Measurements from ENCODE around the gene ARHGAP32.

Gene ARHGAP32

DNA sequence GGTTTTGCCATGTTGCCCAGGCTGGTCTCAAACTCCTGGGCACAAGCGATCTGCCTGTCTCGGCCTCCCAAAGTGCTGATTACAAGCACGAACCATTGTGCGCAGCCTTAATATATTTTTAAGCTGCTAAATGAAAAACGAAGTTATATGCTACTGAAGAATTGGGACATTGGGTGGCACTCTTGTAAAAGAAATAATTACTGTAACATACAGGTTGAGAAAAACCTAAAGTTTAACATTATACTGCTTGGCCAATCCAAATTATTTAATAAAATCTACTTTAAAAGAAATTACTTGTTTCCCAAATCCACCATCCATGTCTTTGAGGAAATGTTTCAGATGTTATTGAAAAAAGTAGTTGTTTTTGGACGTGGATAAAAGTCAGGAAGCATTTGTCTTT lies 37.9 kb upstream of the ARHGAP32 start:
- Histone ChIP-seq H3K4me3 (ENCODE audit: low read depth, low read length) (no peak overlapping the region), H3K9me3 (no peaks in the 10 kb centered on the region), H3K27me3 (no peaks in the 10 kb centered on the region), H3K4me1 (no peaks in the 10 kb centered on the region), H3K36me3 (no peaks in the 10 kb centered on the region)
- DNase-seq = no peak
- TF ChIP-seq, protein P1, sequence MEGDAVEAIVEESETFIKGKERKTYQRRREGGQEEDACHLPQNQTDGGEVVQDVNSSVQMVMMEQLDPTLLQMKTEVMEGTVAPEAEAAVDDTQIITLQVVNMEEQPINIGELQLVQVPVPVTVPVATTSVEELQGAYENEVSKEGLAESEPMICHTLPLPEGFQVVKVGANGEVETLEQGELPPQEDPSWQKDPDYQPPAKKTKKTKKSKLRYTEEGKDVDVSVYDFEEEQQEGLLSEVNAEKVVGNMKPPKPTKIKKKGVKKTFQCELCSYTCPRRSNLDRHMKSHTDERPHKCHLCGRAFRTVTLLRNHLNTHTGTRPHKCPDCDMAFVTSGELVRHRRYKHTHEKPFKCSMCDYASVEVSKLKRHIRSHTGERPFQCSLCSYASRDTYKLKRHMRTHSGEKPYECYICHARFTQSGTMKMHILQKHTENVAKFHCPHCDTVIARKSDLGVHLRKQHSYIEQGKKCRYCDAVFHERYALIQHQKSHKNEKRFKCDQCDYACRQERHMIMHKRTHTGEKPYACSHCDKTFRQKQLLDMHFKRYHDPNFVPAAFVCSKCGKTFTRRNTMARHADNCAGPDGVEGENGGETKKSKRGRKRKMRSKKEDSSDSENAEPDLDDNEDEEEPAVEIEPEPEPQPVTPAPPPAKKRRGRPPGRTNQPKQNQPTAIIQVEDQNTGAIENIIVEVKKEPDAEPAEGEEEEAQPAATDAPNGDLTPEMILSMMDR (IDR thresholded peaks at IDR 0.05; ENCODE audit: low read depth, low read length) = no peak

DNA sequence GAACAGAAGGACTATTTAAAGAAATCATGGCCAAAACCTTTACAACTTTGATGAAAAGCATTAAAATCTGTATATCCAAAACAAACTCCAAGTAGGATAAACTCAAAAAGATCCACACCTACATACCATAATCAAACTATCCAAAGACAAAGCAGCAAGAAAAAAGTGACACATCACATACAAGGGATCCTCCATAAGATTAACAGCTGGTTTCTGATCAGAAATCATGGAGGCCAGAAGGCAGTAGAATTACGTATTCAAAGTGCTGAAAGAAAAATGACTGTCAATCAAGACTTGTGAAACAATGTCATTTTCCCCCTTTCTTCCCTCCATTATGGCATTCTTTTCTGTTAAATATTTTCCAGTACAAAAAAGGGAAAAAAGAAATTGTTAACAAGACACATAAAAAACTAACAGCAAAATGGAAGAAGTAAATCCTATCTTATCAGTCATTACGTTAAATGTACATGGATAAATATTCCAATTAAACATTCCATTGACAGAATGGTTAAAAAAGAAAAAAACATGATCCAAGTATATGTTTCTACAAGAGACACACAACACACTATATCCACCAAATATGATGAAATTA lies 34.2 kb upstream of the ARHGAP32 start:
- DNase-seq = no peak
- TF ChIP-seq, protein P1 (IDR thresholded peaks at IDR 0.05; ENCODE audit: low read depth, low read length) = no peak
- Histone ChIP-seq H3K4me1 (no peaks in the 10 kb centered on the region), H3K9me3 (no peaks in the 10 kb centered on the region; the same call in 1 of the 2 replicates), H3K36me3 (no peaks in the 10 kb centered on the region), H3K4me3 (ENCODE audit: low read depth, low read length) (no peak overlapping the region), H3K27me3 (no peaks in the 10 kb centered on the region)

DNA sequence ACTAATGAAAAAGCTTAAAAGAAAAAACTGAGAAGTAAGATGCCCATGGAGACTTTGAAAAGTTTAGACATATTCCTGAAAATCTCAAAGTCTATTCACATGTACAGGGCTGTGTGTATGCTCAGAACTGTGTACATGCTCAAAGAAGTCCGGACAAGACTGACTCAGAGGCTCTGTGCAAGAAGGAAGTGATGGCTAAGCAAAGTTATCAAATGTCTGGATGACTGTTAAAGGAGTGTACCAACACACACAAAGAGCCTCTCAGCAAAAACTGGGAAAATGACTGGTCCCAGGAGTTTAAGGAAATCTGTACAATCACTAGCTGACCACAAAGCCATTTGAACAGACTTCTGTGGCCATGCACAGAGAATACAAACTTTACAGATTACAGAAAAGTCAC lies 33.1 kb upstream of the ARHGAP32 start:
- Histone ChIP-seq H3K4me1 (no peaks in the 10 kb centered on the region), H3K9me3 (no peaks in the 10 kb centered on the region; the same call in 1 of the 2 replicates), H3K4me3 (ENCODE audit: low read depth, low read length) (no peak overlapping the region), H3K36me3 (no peaks in the 10 kb centered on the region), H3K27me3 (no peaks in the 10 kb centered on the region)
- DNase-seq = no peak
- TF ChIP-seq, protein P1 (IDR thresholded peaks at IDR 0.05; ENCODE audit: low read depth, low read length) = no peak

DNA sequence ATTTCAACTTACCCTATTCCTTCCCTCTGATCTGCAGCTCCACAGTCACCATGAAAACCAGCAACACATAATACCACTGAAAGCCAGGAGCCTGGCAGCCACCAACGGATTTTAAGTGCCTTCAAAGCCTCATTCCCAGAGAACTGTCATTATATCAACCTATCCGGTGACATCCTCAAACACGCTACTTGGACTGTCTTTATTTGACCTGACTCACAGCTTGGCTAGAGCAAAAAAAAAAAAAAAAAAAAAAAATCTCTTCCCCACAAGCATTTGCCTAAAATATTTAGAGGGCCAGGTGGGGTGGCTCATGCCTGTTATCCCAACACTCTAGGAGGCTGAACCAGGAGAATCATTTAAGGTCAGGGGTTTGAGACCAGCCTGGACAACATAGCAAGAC lies 32.4 kb upstream of the ARHGAP32 start:
- Histone ChIP-seq H3K9me3 (no peaks in the 10 kb centered on the region; the same call in 1 of the 2 replicates), H3K27me3 (no peaks in the 10 kb centered on the region), H3K4me1 (no peaks in the 10 kb centered on the region), H3K4me3 (ENCODE audit: low read depth, low read length) (no peak overlapping the region), H3K36me3 (no peaks in the 10 kb centered on the region)
- no peak for DNase-seq
- TF ChIP-seq, protein P1 (IDR thresholded peaks at IDR 0.05; ENCODE audit: low read depth, low read length) = no peak

DNA sequence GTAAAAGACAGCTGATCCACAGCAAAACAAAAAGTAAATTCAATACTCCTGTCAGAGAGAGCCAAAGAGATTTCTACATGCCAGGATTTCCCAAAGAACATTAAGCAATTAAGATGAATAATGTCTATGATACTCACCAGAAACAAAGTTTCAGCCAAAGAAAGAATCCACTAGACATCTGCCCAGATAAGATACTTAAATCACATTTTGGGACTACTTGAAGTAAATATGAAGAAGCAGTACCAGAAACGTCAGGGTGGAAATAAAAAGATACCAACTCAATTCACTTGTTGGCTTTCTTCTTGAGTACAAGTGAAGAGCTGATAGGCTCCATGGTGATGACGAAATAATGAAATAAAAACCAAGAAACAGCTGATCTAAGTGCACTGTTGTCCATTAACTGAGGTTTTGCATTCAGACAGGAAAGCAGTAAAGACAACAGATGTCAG lies 31.6 kb upstream of the ARHGAP32 start:
- Histone ChIP-seq H3K27me3 (no peaks in the 10 kb centered on the region), H3K9me3 (no peaks in the 10 kb centered on the region; the same call in 1 of the 2 replicates), H3K4me3 (ENCODE audit: low read depth, low read length) (no peak overlapping the region), H3K4me1 (no peaks in the 10 kb centered on the region), H3K36me3 (no peaks in the 10 kb centered on the region)
- TF ChIP-seq, protein P1 (IDR thresholded peaks at IDR 0.05; ENCODE audit: low read depth, low read length) = no peak
- no peak for DNase-seq

DNA sequence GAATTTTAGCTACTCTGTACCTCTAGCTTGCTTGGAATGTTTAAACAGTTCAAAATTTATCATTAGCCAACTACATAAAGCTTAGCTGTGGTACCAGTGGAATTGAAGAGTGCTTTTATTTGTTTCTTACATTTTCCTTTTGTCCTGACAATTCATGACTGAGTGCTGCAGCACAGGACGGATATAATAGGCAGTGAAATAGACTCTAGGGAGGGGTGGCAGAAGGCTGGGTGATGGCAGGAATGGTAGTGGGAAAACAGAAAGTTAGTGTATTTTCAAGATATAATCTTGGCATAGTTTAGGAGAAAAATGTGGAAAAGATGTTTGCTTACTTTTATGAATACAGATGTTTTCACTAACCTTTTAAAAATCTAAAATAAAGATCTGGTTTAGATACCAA lies 31.1 kb upstream of the ARHGAP32 start:
- DNase-seq = no peak
- Histone ChIP-seq H3K36me3 (no peaks in the 10 kb centered on the region), H3K9me3 (no peaks in the 10 kb centered on the region; the same call in 1 of the 2 replicates), H3K4me1 (no peaks in the 10 kb centered on the region), H3K4me3 (ENCODE audit: low read depth, low read length) (no peak overlapping the region), H3K27me3 (no peaks in the 10 kb centered on the region)
- TF ChIP-seq, protein P1 (IDR thresholded peaks at IDR 0.05; ENCODE audit: low read depth, low read length) = no peak

All from BE2C (cell line).